SK-N-SH treated with all-trans-retinoic acid at 6 μM for 48 hours (cell line): ENCODE results near the gene TNFRSF12A.

Experiments used
- BACH2 ChIP-seq: fragments of 250-450 bp; sonication (Bioruptor Pico); IDR thresholded peaks from 2 replicates; pipeline ENCODE4 v1.9.0; 2021; ENCODE audit warnings: mild to moderate bottlenecking, borderline replicate concordance
- OSR1 ChIP-seq: fragments of 250-450 bp; sonication (Bioruptor Pico); IDR thresholded peaks from 2 replicates; pipeline ENCODE4 v1.8.0; 2022; ENCODE audit warnings: moderate library complexity, mild to moderate bottlenecking, inconsistent platforms
- PATZ1 ChIP-seq: fragments of 250-450 bp; sonication (Bioruptor Pico); IDR thresholded peaks from 2 replicates; pipeline ENCODE4 v1.8.0; 2020; ENCODE audit warnings: mild to moderate bottlenecking, moderate library complexity, borderline replicate concordance
- ZFP3 ChIP-seq: fragments of 250-450 bp; sonication (Bioruptor Pico); IDR thresholded peaks from 2 replicates; pipeline ENCODE4 v1.5.0; 2020; ENCODE audit warnings: mild to moderate bottlenecking, moderate library complexity
- ZNF70 ChIP-seq: fragments of 450-650 bp; formaldehyde crosslinking; IDR thresholded peaks from 2 replicates; pipeline ENCODE4 v1.5.0; 2020; ENCODE audit warnings: mild to moderate bottlenecking, moderate library complexity

GRCh38 chr16:3065069-3065741 is 45.0 kb downstream of the TNFRSF12A start, which contains the start of gene IL32:
- TF ChIP-seq PATZ1 (CRISPR knock-in tag) (no peak), OSR1 (CRISPR knock-in tag) (no peak), BACH2 (CRISPR knock-in tag) (no peak), ZFP3 (CRISPR knock-in tag) (no peak), ZNF70 (CRISPR knock-in tag) (no peak)
